Astrocyte (in vitro differentiated cells and primary cell): ENCODE data around the gene CCNB2. TPM values are rescaled to one million over a fixed set of nuclear protein-coding genes. Genes with fewer than 3 reads are reported as not detected.

Experiments used
- DNase-seq: peaks from one replicate; pipeline ENCODE4 v3.0.0-alpha.2; 2010; ENCODE audit warnings: low read depth
- FAIRE-seq: peaks from 2 replicates; lab custom pipeline; 2011; peaks lifted over from hg19 to GRCh38; lab: Jason Lieb, UNC
- H2AFZ ChIP-seq: 2 replicates; pipeline ENCODE4 v1.6.0; 2012; ENCODE audit warnings: low read depth, low read length, inconsistent platforms
- H3K27ac ChIP-seq: 2 replicates; pipeline ENCODE4 v1.5.1; 2011; ENCODE audit warnings: low read depth, low read length, inconsistent platforms
- H3K27me3 ChIP-seq: 2 replicates; pipeline ENCODE4 v1.6.0; 2011; ENCODE audit warnings: low read length, inconsistent platforms; ENCODE audit not compliant: insufficient read depth
- H3K36me3 ChIP-seq: 2 replicates; pipeline ENCODE4 v1.5.1; 2011; ENCODE audit warnings: low read length, inconsistent platforms; ENCODE audit not compliant: insufficient read depth
- H3K4me1 ChIP-seq: 2 replicates; pipeline ENCODE4 v1.5.1; 2011; ENCODE audit warnings: low read length, inconsistent platforms; ENCODE audit not compliant: insufficient read depth
- H3K4me2 ChIP-seq: 2 replicates; pipeline ENCODE4 v1.6.0; 2012; ENCODE audit warnings: low read length, inconsistent platforms
- H3K4me3 ChIP-seq: 2 replicates; pipeline ENCODE4 v1.5.1; 2011; ENCODE audit warnings: low read depth, mild to moderate bottlenecking, low read length, inconsistent platforms; ENCODE audit not compliant: insufficient read depth
- H3K79me2 ChIP-seq: 2 replicates; pipeline ENCODE4 v1.6.0; 2012; ENCODE audit warnings: mild to moderate bottlenecking, low read length, inconsistent platforms; ENCODE audit not compliant: insufficient read depth
- H3K9ac ChIP-seq: 2 replicates; pipeline ENCODE4 v1.6.0; 2012; ENCODE audit warnings: mild to moderate bottlenecking, low read length, inconsistent platforms
- H3K9me3 ChIP-seq: 2 replicates; pipeline ENCODE4 v1.5.1; 2012; ENCODE audit warnings: low read depth, mild to moderate bottlenecking, low read length, inconsistent platforms; ENCODE audit not compliant: insufficient read depth
- H4K20me1 ChIP-seq: 2 replicates; pipeline ENCODE4 v1.6.0; 2012; ENCODE audit warnings: low read length, inconsistent platforms; ENCODE audit not compliant: insufficient read depth
- H3K27ac Mint-ChIP-seq: one replicate; pipeline ENCODE4 v1.8.0; 2021; ENCODE audit warnings: mild to moderate bottlenecking, mixed read lengths; ENCODE audit not compliant: unreplicated experiment
- H3K27me3 Mint-ChIP-seq: one replicate; pipeline ENCODE4 v1.8.0; 2021; ENCODE audit warnings: low read depth, mixed read lengths; ENCODE audit not compliant: unreplicated experiment
- H3K36me3 Mint-ChIP-seq: one replicate; pipeline ENCODE4 v1.8.0; 2021; ENCODE audit warnings: low read depth, mixed read lengths; ENCODE audit not compliant: unreplicated experiment
- H3K4me1 Mint-ChIP-seq: one replicate; pipeline ENCODE4 v1.8.0; 2021; ENCODE audit warnings: low read depth, mixed read lengths; ENCODE audit not compliant: unreplicated experiment
- H3K4me3 Mint-ChIP-seq: one replicate; pipeline ENCODE4 v1.8.0; 2021; ENCODE audit warnings: mild to moderate bottlenecking, moderate library complexity, mixed read lengths; ENCODE audit not compliant: unreplicated experiment
- H3K9me3 Mint-ChIP-seq: one replicate; pipeline ENCODE4 v1.8.0; 2021; ENCODE audit warnings: mild to moderate bottlenecking, mixed read lengths; ENCODE audit not compliant: unreplicated experiment
- EZH2 ChIP-seq: IDR thresholded peaks from 2 replicates; pipeline ENCODE4 v1.6.1; 2012; ENCODE audit warnings: mild to moderate bottlenecking, low read length, inconsistent platforms; ENCODE audit not compliant: insufficient read depth
- total RNA-seq: library from RNA; stranded (reverse); gene quantifications from 2 replicates; pipeline ENCODE4 v1.2.1, GENCODE V29; 2021
- TF ChIP-seq, protein P1 (sequence below): IDR thresholded peaks from 2 replicates; pipeline ENCODE4 v1.5.1; 2011; ENCODE audit warnings: low read depth, mild to moderate bottlenecking, inconsistent platforms, low read length, moderate library complexity; ENCODE audit not compliant: insufficient read depth

CCNB2 gene
- total RNA-seq, 1 donor from 2014 or later, result 7.9 TPM

GRCh38 chr15:59157396-59157795, 52.5 kb downstream of the CCNB2 start:
- Histone ChIP-seq H3K9me3 (no peaks in the 10 kb centered on the region), H3K4me2 (no peak overlapping the region), H3K4me3 (no peak overlapping the region), H3K27me3 (no peaks in the 10 kb centered on the region), H3K9ac (no peak overlapping the region), H4K20me1 (no peaks in the 10 kb centered on the region), H3K79me2 (no peaks in the 10 kb centered on the region), H2AFZ (no peak overlapping the region), H3K36me3 (peaks cover 46% of the 10 kb centered on the region), H3K27ac (no peak overlapping the region), H3K4me1 (no peaks in the 10 kb centered on the region)
- no peak overlapping the region for H3K27ac Mint-ChIP-seq
- no peak for TF ChIP-seq EZH2
- no peaks in the 10 kb centered on the region for H3K9me3 Mint-ChIP-seq
- peaks cover 41% of the 10 kb centered on the region for H3K36me3 Mint-ChIP-seq
- no peak for FAIRE-seq
- no peaks in the 10 kb centered on the region for H3K27me3 Mint-ChIP-seq
- no peak for DNase-seq
- no peaks in the 10 kb centered on the region for H3K4me1 Mint-ChIP-seq
- H3K4me3 Mint-ChIP-seq, result no peak overlapping the region

GRCh38 chr15:59157840-59158700, 53.1 kb downstream of the CCNB2 start:
- H4K20me1 ChIP-seq, result no peaks in the 10 kb centered on the region
- TF ChIP-seq EZH2, result no peak
- TF ChIP-seq, protein P1, sequence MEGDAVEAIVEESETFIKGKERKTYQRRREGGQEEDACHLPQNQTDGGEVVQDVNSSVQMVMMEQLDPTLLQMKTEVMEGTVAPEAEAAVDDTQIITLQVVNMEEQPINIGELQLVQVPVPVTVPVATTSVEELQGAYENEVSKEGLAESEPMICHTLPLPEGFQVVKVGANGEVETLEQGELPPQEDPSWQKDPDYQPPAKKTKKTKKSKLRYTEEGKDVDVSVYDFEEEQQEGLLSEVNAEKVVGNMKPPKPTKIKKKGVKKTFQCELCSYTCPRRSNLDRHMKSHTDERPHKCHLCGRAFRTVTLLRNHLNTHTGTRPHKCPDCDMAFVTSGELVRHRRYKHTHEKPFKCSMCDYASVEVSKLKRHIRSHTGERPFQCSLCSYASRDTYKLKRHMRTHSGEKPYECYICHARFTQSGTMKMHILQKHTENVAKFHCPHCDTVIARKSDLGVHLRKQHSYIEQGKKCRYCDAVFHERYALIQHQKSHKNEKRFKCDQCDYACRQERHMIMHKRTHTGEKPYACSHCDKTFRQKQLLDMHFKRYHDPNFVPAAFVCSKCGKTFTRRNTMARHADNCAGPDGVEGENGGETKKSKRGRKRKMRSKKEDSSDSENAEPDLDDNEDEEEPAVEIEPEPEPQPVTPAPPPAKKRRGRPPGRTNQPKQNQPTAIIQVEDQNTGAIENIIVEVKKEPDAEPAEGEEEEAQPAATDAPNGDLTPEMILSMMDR, result no peak
- Mint-ChIP-seq H3K4me3 (no peak overlapping the region), H3K36me3 (peaks cover 38% of the 10 kb centered on the region), H3K9me3 (no peaks in the 10 kb centered on the region), H3K27ac (no peak overlapping the region), H3K27me3 (no peaks in the 10 kb centered on the region), H3K4me1 (no peaks in the 10 kb centered on the region)
- H3K9ac ChIP-seq, result no peak overlapping the region
- H2AFZ ChIP-seq, result no peak overlapping the region
- H3K4me1 ChIP-seq, result no peaks in the 10 kb centered on the region
- H3K27ac ChIP-seq, result no peak overlapping the region
- H3K9me3 ChIP-seq, result no peaks in the 10 kb centered on the region
- no peak overlapping the region for H3K4me3 ChIP-seq
- no peaks in the 10 kb centered on the region for H3K79me2 ChIP-seq
- no peak overlapping the region for H3K4me2 ChIP-seq
- H3K27me3 ChIP-seq, result no peaks in the 10 kb centered on the region
- FAIRE-seq (no peak), DNase-seq (no peak)
- peaks cover 39% of the 10 kb centered on the region for H3K36me3 ChIP-seq

GRCh38 chr15:59158701-59159034, 53.7 kb downstream of the CCNB2 start:
- Histone ChIP-seq H3K4me3 (no peak overlapping the region), H3K4me1 (no peaks in the 10 kb centered on the region), H3K79me2 (no peaks in the 10 kb centered on the region), H4K20me1 (no peaks in the 10 kb centered on the region), H3K36me3 (peaks cover 35% of the 10 kb centered on the region), H3K27ac (no peak overlapping the region), H2AFZ (no peak overlapping the region), H3K9ac (no peak overlapping the region), H3K27me3 (no peaks in the 10 kb centered on the region), H3K9me3 (no peaks in the 10 kb centered on the region), H3K4me2 (no peak overlapping the region)
- TF ChIP-seq, protein P1, result no peak
- FAIRE-seq (no peak), DNase-seq (no peak)
- no peaks in the 10 kb centered on the region for H3K9me3 Mint-ChIP-seq
- H3K4me1 Mint-ChIP-seq, result no peaks in the 10 kb centered on the region
- no peaks in the 10 kb centered on the region for H3K27me3 Mint-ChIP-seq
- peaks cover 34% of the 10 kb centered on the region for H3K36me3 Mint-ChIP-seq
- peak overlapping the region; percentile 64 for H3K27ac Mint-ChIP-seq
- H3K4me3 Mint-ChIP-seq, result no peak overlapping the region
